ENCODE measurements around the gene FXR2. TPM values are rescaled to one million over a fixed set of nuclear protein-coding genes. Genes with fewer than 3 reads are reported as not detected.

Gene FXR2
- total and polyA plus RNA-seq, 9 donors = 13.8 to 36.1 (median 26.6) TPM

- peak in 2 of 5 donors; percentile 35 to 71 for DNase-seq
- H3K27ac ChIP-seq = peak within 1 kb of the TSS; percentile 34 to 58
- WGBS, 3 donors = 20 to 21% (median 21%) methylated on average over 7 of the region's 7 CpGs
- TF ChIP-seq CTCF (IDR thresholded peaks at IDR 0.05) = no peak
- peaks cover 16% of the 10 kb centered on the region for H3K4me1 ChIP-seq (ENCODE audit: insufficient read depth)
- H3K4me3 ChIP-seq = no peak within 1 kb of the TSS
- H3K27me3 ChIP-seq = no peaks in the 10 kb centered on the region
- no peaks in the 10 kb centered on the region for H3K9me3 ChIP-seq
- intact Hi-C loops (cut with DNase I) = no loop called here
- no peaks in the 10 kb centered on the region for H3K36me3 ChIP-seq
These were observed 35.5 kb downstream of the FXR2 start, which contains the start of gene CD68 for GRCh38 chr17:7579001-7579833. Gene CD68 (plus strand): TSS chr17:7579638. CDS start chr17:7579678, 40 bp downstream.

DNA sequence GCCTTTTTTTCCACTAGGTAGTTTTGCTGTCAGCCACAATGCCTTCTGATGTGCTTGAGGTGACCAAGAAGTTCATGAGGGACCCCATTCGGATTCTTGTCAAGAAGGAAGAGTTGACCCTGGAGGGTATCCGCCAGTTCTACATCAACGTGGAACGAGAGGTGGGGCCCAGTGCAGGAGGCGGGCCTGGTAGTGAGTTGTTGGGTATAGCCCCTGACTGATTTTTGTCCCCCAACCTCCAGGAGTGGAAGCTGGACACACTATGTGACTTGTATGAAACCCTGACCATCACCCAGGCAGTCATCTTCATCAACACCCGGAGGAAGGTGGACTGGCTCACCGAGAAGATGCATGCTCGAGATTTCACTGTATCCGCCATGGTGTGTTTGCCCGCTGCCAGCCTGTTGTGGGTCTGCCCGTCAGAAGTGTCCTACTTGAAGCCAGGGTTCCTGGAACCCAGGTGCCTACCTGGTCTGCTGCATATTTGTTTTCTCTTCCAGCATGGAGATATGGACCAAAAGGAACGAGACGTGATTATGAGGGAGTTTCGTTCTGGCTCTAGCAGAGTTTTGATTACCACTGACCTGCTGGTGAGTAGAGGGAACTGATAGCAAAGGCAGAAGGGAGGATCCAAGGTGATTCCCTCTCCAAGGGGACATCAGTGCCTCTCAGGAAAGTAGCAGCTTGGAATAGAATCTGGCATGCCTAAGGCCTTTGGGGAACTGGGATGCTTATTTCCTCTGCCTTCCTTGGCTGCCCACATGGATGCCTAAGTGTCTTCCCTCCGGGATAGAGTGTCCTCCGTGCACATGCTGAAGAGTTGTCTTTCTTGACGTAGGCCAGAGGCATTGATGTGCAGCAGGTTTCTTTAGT is 37.1 kb downstream of the FXR2 start:
- no peaks in the 10 kb centered on the region for H3K9me3 ChIP-seq
- intact Hi-C loops (cut with DNase I) = no loop called here
- no peaks in the 10 kb centered on the region for H3K36me3 ChIP-seq
- no peak for DNase-seq
- no peak overlapping the region for H3K4me3 ChIP-seq
- TF ChIP-seq EP300 (IDR thresholded peaks at IDR 0.05) (no peak), POLR2A (IDR thresholded peaks at IDR 0.05) (no peak), CTCF (IDR thresholded peaks at IDR 0.05) (no peak)
- no peak overlapping the region for H3K27ac ChIP-seq
- H3K27me3 ChIP-seq = no peaks in the 10 kb centered on the region
- 64 to 70% (median 64%) methylated on average over 17 of the region's 17 CpGs for WGBS, 3 donors
- peaks cover 9% of the 10 kb centered on the region for H3K4me1 ChIP-seq (ENCODE audit: insufficient read depth)

- peaks cover 3% of the 10 kb centered on the region for H3K4me1 ChIP-seq (ENCODE audit: insufficient read depth)
- H3K27ac ChIP-seq = no peak overlapping the region
These were observed 38.2 kb downstream of the FXR2 start for GRCh38 chr17:7576432-7576937.

More at GRCh38 chr17:7576432-7576937, 38.2 kb downstream of the FXR2 start:
- no peak for TF ChIP-seq EP300 (IDR thresholded peaks at IDR 0.05)
- no peak for TF ChIP-seq POLR2A (IDR thresholded peaks at IDR 0.05)
- TF ChIP-seq CTCF (IDR thresholded peaks at IDR 0.05) = no peak
- no peaks in the 10 kb centered on the region for H3K9me3 ChIP-seq
- no peaks in the 10 kb centered on the region for H3K36me3 ChIP-seq
- no peak overlapping the region for H3K4me3 ChIP-seq
- 70 to 79% (median 71%) methylated on average over 14 of the region's 14 CpGs for WGBS, 3 donors
- no peaks in the 10 kb centered on the region for H3K27me3 ChIP-seq
- no peak for DNase-seq
- intact Hi-C loops (cut with DNase I) = no loop called here

All from ovary (tissue), 9 donors.